CD1c-positive myeloid dendritic cell (primary cell): ENCODE results near the gene SEZ6L.
"Not testable (repeated sequence)": the region's sequence is repeated elsewhere in the genome, so short reads cannot be mapped to it uniquely, and the experiment has no call there.

Source experiments
- DNase-seq: peaks from one replicate; pipeline ENCODE4 v3.0.0-alpha.2; 2016; ENCODE audit errors: extremely low spot score

Gene SEZ6L

DNA sequence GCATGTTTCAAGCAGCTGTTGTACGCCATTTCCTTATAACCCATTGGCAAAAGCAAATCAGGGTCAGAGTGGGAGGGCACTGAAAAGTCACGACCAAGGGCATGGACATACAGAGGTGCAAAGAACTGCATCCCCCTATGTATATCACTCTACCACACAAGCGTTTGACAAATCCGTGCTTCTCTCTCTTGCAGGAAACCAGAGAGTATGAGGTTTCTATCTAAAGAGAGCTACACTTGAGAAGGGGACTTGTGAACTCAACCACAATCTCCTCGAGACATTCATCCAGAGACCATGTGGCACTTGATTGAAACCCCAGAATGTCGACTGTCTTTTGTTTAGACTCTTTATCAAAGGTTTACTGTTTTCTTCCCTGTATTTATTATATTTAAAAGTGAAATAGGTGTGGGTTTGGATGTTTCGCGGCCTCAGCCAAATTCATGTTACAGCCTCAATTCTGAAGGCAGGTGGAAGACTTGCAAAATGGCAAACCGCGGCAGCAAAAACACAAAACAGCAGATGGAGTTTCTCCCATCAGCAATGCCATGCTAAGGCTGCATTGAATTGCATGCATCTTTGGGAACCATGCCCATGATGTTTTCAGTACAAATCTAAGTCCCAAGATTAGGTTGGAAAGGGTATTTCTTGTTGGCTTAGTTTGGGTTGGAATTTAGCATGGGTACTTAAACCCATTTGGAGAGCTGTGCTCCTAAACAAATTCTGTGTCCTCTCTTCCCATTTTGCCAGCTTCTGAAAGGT lies 211.0 kb downstream of the SEZ6L start:
- no peak for DNase-seq

DNA sequence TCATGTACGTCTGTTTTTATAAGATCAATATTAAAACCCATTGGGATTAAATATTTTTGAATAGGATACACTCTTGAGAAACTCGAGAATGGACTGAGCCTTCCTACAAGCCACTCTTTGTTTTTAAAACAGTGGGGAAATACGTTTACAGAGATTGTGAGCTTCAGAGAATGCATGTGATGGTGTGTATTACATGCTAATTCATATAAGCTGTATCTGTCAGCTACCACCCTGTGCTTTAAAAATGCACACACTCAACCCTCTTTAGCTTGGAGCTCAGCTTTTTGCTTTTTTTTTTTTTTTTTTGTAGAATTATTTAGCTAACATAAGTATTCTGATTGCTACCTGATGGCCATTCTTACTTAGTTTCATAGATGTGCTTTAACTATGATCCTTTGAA lies 213.5 kb downstream of the SEZ6L start:
- DNase-seq: no peak

GRCh38 chr22:26383968-26384556 lies 214.8 kb downstream of the SEZ6L start:
- DNase-seq: no peak

- DNase-seq: no peak
Measured at GRCh38 chr22:26385164-26385563, 215.9 kb downstream of the SEZ6L start.

DNA sequence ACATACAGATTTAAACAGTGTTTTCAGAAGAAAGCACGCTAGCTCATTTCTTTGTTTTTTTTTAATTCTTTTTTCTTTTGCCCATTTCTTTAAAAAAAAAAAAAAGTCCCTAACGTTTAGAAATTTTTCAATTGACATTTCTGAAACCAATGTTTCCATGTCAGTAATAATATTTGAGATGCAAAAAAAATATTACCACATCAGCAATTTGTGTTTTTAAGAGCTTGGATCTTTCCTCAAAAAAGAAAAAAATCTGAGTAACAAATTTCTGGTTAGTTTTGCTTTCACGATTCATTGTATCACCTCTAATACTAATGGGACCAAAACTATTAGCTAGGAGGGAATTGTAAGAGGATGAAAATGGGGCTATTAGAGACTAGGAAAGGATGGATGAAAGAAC lies 219.9 kb downstream of the SEZ6L start:
- DNase-seq: no peak

- no peak for DNase-seq
Measured at GRCh38 chr22:26391091-26391490, 221.8 kb downstream of the SEZ6L start.

DNA sequence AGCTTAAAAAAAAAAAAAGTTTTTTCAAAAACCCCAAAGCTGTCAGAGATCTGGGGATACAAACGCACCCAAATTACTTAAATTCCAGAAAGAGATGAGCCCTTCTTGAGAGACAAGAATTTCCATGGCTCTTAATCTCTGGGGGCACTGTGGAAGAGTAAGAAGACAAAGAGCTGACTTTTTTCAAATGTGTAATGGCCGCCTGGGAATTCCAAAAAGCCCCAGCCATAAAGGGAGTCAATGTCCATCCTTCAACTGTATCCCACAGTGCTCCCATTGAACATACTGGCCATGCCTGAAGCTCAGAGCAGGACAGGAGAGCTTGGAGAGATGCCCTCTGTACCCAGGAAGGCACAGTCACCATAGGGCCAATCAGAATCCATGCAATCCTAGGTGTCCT lies 222.4 kb downstream of the SEZ6L start:
- no peak for DNase-seq

GRCh38 chr22:26393929-26394328 lies 224.7 kb downstream of the SEZ6L start:
- DNase-seq: no peak

DNA sequence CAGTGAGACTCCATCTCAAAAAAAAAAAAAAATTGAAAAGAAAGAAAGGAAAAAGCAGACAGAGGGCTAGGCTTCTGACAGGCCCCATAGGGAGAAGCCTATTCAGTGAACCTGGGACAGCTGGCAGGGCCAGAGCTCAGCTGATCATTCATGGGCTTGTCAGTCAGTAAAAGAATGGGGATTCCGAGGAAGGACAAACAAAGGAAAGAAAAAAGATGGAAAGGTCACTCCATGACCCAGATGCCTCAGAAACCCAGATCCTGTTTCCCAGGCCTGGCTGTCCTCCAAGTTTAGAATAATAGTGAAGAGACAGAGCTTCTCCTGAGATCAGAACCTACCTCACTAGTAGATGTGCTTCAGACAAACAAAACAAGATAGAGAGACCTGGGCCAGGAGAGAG lies 225.5 kb downstream of the SEZ6L start:
- no peak for DNase-seq

- no peak for DNase-seq
Measured at GRCh38 chr22:26395926-26396325, 226.7 kb downstream of the SEZ6L start.

DNA sequence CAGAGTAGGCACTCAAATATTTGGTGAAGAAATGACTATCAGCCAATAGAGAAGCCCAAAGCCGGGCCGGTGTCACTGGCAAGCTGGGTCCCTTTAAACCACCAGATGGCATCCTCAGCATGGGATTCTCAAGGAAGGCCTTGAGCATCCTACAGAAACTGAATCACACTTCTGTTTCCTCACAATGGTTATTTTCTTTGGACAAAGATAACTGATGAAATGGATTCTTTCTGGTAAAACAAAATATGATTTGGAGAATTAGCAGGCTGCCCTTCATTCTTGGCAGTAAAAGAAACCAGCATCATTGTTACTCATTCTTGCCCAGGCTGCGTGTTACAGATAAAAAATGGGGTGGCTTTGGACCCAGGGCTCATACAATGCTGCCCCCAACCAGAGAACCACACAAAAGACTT lies 229.5 kb downstream of the SEZ6L start:
- DNase-seq: peak; percentile 81

DNA sequence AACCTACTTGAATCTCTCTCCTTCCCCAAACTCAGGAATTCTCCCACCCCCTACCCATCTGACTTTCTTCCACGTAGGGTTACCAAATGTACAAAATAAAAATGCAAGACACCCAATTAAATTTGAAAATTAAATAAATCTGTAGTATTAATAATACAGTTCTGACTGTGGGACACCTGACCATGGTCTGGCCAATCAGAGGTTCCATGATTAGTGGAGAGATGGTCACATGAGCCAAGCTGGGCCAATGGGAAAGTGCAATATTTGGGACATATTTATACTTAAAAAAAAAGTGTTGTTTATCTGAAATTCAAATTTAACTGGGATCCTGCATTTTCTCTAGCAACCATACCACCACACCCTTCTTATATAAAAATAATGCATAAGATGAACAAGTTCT lies 230.0 kb downstream of the SEZ6L start:
- no peak for DNase-seq

DNA sequence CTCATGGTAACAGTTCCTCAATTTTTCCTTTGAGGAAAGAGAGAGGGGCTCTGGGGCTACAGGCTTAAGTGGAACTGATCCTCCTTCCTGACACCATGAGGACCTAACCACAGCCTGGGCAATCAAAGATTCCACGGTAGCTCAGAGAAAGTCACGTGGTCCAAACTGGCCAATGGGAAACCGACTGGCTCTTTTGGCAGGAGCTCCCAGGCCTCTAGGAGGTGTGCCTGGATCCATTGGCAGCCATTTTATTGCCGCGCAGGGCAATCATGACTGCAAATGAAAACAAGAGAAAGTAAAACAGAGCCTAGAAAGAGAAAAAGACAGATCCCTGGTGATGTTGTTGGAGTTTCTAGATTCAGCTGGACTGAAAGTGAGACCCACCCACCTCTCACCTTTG lies 232.5 kb downstream of the SEZ6L start:
- DNase-seq: no peak

GRCh38 chr22:26404851-26405421 lies 235.7 kb downstream of the SEZ6L start:
- peak; percentile 77 for DNase-seq

DNA sequence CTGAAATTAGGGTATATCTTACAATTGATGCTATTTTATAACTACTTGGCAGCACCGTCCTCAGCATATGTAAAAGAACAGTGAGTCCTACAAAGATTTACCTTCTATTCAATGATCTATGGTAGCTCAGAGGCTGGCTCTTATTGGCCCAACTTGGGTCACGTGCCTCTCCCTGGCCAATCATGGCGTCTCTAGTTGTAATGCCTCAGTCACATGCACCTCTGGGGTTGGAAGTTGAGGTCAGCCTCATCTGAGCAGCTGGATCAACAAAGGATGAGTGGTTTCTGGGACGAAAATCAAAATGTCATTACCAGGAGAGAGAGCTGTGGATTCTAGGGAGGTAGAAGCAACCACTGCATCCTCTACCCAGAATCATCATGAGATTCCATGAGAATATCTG lies 236.9 kb downstream of the SEZ6L start:
- DNase-seq: no peak

DNA sequence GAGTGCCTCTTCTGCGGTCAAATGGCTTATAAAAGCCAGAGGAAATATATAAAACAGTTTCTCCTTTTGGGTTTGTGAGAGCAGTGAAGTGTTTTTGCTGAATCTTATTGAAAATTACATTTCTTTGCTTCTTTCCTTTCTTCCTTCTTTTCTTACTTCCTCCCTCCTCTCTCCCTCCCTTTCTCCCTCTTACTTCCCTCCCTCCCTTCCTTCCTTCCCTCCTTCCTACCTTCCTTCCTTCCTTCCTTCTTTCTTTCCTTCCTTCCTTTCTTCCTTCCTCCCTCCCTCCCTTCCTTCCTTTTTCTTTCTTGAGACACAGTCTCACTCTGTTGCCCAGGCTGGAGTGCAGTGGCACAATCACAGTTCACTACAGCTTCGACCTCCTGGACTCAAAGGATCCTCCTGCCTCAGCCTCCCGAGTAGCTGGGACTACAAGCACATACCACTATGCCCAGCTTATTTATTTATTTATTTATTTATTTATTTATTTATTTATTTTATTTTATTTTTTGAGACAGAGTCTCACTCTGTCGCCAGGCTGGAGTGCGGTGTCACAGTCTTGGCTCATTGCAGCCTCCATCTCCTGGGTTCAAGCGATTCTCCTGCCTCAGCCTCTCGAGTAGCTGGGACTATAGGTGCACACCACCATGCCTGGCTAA lies 239.4 kb downstream of the SEZ6L start:
- DNase-seq: not testable (repeated sequence)

DNA sequence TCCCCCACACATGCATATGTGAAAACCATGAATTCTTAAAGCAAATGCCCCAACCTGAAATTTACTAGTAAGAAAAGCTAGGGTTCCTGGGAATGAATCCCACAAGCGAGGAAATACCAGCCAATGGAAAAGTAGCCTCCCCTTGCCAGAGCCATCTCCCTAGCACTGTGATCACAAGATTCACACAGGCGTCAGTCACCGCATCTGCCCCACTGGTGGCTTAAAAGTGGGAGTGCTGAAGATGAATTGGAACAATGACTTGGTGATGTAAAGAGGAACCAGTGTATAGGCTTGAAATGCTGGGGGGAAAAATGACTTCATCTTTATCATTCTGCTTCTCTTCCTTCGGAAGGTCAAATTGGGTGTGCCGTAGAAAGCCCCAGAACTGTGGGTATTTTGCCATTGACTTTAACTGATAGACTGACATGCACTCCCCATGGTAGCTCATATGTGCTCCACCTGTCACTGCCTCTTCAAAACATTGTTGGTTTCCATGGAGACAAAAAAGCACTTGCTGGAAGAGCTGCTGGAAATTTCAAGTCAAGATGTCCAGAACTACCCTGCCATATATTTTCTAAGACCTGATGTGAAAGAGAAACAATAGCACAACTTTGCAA lies 240.6 kb downstream of the SEZ6L start:
- DNase-seq: no peak

DNA sequence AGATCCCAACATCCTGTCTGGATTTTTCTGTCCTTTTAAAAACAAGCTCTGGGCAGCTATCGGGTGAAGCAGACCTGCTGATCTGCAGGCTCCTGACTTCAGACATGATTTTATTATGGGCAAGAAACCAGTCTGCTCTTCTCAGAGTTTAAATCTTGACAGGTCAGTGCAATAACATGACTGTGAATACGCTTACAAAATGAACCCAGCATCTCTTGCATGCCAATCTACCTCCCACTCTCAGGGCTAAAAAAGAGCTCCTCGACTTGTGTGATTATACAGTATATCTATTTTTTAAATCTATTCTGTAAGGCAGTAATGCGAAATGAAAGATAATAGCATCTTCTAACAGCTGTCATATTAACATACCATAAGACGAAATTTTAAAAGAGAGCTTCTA lies 241.1 kb downstream of the SEZ6L start:
- DNase-seq: no peak

DNA sequence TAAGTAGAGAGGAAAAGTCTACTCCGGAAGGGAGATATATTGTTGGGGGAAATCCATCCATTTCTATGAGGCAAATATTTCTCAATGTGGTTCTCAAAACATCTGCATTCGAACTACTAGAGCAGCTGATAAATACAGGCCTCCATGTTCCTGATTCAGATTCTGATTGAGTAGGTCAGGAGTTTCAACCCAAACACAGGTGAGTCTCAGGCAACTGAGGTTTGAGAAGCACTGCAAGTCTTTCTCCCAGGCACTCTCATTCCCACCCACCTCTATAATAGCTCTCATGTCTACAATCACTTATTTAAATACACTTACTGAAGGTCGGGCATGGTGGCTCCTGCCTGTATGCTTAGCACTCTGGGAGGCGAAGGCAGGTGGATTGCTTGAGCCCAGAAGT lies 245.1 kb downstream of the SEZ6L start:
- no peak for DNase-seq

DNA sequence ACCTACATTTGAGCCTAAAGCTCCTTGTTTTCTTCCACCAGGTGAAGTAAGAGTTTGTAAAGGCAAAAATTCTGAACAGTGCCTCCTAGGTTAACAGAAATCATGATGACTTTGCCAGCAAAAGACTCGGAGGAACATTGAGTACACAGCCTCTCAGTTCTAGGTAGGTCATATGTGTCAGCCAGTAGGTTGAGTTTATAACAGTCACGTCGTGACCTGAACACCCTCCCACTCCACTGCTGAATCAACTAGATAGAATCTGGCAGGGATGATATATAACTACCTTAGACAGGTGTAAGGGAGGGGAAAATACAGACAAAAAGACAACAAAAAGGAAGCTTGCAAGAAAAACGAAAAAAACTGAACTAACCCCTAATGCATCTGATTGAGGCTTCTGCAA lies 247.0 kb downstream of the SEZ6L start:
- DNase-seq: no peak

DNA sequence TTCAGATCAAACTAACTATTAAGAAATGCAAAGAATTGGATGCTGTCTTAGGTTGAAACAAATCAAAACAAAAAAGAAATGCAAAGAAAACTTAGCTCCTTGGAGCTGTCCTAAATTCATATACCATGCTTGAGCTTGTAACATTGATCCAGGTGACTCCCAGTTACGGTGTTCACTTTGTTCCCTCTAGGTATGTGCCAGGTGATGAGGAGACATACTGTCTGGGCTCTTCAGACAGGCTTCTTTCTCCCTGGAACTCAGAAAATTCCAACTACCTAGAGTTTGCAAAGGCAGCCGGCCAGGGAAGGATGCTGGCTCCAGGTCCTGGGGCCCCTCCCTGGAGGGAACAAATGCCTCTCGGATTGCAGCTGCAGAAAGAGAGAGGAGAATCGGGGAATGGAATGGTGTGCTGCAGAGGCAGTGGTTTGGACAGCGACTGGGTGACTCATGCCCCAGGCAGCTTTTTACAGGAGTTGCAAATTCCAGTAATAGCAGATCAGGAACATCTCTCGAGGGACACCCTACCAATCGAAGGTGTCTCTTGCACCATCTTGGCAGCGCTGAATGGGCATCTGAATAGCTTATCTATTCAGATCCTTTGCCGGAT lies 247.5 kb downstream of the SEZ6L start:
- DNase-seq: no peak

DNA sequence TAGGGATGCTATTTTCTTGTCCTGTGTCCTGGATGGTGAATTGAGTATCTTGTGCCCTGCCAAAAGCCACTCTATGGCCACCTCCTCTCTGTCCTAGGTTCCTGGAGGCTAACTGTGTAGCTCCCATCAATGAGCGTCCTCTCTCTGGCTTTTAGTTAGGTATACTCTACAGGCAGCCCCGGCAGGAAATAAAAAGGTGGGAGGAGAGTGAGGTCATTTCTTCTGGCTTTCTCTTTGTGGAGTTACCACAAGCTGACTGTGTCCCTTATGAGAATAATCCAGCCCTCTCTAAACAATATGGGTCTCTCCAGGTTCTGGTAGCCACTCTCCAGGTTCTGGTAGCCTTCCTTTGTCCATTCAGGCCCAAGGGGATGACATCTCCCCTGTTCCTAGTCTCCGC lies 248.1 kb downstream of the SEZ6L start:
- no peak for DNase-seq
